ENCODE data around the gene SFMBT2.

Gene SFMBT2

DNA sequence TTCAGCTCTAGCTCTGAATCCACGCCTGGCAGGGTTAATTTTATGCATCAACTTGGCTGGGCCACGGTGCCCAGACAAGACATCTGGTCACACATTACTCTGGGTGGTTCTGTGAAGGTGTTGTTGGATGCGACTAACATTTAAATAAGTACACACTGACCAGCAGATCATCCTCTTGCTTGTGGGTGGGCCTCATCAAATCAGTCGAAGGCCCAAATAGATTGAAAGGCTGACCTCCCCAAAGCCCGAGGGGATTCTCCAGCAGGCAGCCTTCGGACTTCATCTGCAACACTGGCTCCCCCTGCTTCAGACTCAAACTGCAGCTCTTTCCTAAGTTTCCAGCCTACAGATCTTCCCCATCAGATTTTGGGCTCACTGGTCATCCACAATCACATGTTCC lies 53.6 kb downstream of the SFMBT2 start:
- CTCF ChIA-PET: no interaction called here
- Mint-ChIP-seq H3K4me3 (no peak overlapping the region), H3K36me3 (peaks cover 51% of the 10 kb centered on the region), H3K27ac (no peak overlapping the region), H3K4me1 (no peaks in the 10 kb centered on the region), H3K9me3 (peaks cover 15% of the 10 kb centered on the region), H3K27me3 (no peaks in the 10 kb centered on the region)
- no peak for DNase-seq

DNA sequence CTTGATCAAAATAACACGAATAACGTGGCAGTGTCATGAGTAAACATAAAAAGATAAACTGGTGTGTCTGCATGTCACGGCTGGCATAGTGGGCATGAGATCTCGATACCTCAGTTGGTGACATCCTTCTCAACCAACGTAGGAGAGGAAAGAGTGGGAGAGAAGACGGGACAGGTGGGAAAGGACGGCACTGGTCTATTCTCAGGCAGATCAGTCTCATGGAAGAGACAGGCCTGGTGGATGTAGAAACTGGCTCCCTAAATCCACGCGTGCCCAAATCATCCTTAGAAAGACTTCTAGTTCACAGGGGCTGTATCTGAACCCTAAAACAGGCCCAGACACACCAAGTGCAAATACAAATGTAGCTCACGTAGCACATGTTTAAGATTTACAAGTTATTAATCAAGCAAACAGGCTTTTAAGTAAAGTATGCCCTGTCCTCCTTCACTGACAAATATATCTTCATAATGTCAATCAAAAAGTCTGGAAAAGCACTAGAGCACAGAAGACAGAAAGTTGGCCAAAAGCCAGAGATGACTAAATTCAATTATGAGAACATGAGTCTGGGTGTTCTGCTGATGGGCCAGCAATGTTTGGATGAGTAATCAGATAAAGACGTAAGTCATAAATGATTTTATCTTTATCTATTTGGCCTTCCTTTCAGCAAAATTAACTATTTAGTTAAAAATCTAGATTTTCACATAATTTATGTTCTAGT lies 56.3 kb downstream of the SFMBT2 start:
- peaks cover 55% of the 10 kb centered on the region for H3K36me3 Mint-ChIP-seq
- CTCF ChIA-PET: no interaction called here
- H3K4me1 Mint-ChIP-seq: no peaks in the 10 kb centered on the region
- H3K27me3 Mint-ChIP-seq: no peaks in the 10 kb centered on the region
- no peak overlapping the region for H3K4me3 Mint-ChIP-seq
- no peak for DNase-seq
- H3K27ac Mint-ChIP-seq: no peak overlapping the region
- peaks cover 9% of the 10 kb centered on the region for H3K9me3 Mint-ChIP-seq

DNA sequence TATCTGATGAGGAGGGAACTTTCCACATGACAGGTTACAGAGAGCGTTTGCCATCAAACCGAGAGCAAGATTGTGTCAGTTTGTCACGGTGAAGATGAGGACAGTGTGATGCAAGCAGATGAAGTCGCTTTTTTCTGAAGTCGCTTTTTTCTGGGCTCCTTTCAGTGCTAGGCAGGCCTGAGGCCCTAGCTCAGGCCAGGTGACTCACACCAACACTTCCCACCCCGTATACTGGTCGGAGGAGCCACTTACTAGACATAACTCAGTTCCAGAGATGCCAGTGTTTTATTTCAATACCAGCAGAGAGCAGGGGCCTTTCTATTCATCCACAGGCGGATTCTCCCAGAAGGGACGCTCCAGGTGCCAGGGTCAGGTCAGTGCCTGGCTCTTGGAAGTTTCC lies 58.9 kb downstream of the SFMBT2 start:
- no peak overlapping the region for H3K4me3 Mint-ChIP-seq
- no peak overlapping the region for H3K27ac Mint-ChIP-seq
- CTCF ChIA-PET: no interaction called here
- peaks cover 2% of the 10 kb centered on the region for H3K9me3 Mint-ChIP-seq
- no peaks in the 10 kb centered on the region for H3K27me3 Mint-ChIP-seq
- peaks cover 47% of the 10 kb centered on the region for H3K36me3 Mint-ChIP-seq
- H3K4me1 Mint-ChIP-seq: no peaks in the 10 kb centered on the region
- DNase-seq: no peak

DNA sequence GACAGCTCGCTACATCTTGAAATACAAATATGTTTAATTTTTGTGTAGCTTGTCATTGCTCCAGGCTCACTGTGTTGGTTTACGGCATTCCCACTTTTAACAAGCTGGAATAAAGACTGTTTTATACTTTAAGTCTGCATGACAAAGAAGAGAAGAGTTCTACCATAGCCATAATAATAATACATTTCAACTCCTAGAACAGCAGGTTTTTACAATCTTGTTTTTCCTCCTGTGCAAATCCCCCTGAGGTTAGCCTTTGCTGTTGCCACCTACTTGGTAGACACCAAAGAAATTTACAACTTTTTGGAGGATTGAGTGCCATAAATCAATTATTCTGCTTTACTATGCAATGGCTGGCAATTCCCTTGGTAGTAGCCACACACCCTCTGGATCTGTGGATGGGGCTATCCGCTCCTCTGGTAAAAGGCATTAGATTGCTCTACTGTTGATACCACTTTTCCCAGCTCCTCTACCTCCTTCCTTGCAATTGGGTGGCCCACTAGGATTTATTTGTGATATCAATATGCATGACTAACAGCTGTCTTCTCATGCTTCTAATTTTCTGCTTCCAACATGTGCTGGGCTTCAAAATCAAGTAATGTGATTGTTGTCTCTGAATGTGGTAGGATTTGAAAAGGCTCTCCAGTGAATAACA lies 60.2 kb downstream of the SFMBT2 start:
- CTCF ChIA-PET: no interaction called here
- no peak overlapping the region for H3K27ac Mint-ChIP-seq
- peaks cover 50% of the 10 kb centered on the region for H3K36me3 Mint-ChIP-seq
- peaks cover 2% of the 10 kb centered on the region for H3K9me3 Mint-ChIP-seq
- no peaks in the 10 kb centered on the region for H3K4me1 Mint-ChIP-seq
- H3K4me3 Mint-ChIP-seq: no peak overlapping the region
- H3K27me3 Mint-ChIP-seq: no peaks in the 10 kb centered on the region
- DNase-seq: no peak

DNA sequence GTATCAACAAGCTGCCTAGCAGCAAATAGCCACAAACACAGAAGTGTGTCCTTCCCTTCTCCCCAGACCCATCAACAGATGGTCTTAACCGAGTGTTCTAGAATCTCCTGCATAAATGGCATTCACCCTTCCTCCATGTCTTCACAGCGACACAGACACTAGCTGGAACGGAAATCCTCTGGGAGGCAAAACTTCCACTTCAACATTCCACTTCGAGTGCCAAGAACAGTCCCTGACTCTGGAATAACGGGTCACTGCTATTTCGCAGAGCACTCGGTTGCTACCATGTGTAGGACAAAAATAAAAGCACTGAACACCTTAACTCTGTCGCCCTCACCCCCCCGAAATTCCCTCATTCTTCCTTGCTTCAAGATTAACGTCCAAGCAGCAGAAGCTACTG lies 65.1 kb downstream of the SFMBT2 start:
- Mint-ChIP-seq H3K9me3 (peaks cover 5% of the 10 kb centered on the region), H3K4me3 (no peak overlapping the region), H3K27ac (no peak overlapping the region), H3K27me3 (no peaks in the 10 kb centered on the region), H3K36me3 (peaks cover 53% of the 10 kb centered on the region), H3K4me1 (no peaks in the 10 kb centered on the region)
- CTCF ChIA-PET: no interaction called here
- DNase-seq: no peak

DNA sequence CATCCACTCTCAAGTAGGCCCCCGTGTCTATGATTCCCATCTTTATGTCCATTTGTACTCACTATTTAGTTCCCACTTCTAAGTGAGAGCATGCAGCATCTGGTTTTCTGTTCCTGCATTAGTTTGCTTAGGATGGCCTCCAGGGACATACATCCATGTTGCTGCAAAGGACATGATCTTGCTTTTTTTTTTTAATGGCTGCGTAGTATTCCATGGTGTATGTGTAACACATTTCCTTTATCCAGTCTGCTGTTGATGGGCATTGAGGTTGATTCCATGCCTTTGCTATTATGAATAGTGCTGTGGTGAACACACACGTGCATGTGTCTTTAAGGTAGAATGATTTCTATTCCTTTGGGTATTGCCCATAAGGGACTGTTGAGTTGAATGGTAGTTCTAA lies 67.8 kb downstream of the SFMBT2 start:
- H3K4me3 Mint-ChIP-seq: no peak overlapping the region
- peaks cover 3% of the 10 kb centered on the region for H3K9me3 Mint-ChIP-seq
- H3K36me3 Mint-ChIP-seq: peaks cover 52% of the 10 kb centered on the region
- no peak for DNase-seq
- CTCF ChIA-PET: no interaction called here
- H3K27me3 Mint-ChIP-seq: no peaks in the 10 kb centered on the region
- H3K27ac Mint-ChIP-seq: no peak overlapping the region
- H3K4me1 Mint-ChIP-seq: peaks cover 6% of the 10 kb centered on the region

DNA sequence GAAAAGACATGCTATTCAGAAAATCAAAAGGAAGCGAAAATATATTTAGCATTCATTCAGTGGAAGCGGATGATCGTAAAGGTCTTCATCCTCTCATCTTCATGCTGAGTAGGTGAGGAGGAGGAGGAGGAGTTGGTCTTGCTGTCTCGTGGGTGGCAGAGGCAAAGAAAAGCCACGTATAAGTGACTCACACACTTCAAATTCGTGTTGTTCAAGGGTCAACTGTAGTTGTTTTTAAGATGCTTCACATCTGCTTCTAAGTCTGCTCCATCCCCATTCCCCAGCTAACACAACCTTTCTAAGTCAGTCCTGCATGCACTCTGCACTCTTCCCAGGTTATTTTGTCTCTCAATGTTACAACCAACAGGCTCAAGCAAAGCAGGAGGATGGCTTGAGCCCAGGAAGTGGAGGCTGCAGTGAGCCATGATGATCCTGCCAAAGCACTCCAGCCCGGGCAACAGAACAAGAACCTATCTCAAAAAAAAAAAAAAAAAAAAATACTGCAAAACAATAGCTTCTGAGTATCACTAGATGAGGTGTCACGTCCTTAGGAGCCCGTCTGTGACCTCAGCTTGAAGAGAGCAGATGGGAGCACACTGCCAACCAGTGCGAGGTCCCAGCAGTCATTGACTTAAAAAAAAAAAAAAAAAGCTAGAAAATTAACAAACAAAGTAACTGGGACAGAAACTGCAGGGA lies 70.5 kb downstream of the SFMBT2 start:
- Mint-ChIP-seq H3K4me3 (no peak overlapping the region), H3K36me3 (peaks cover 55% of the 10 kb centered on the region), H3K27me3 (no peaks in the 10 kb centered on the region), H3K9me3 (peaks cover 1% of the 10 kb centered on the region), H3K4me1 (peaks cover 19% of the 10 kb centered on the region), H3K27ac (no peak overlapping the region)
- DNase-seq: no peak
- CTCF ChIA-PET: interaction anchor here (0.9 to 1.5 kb wide), 2 partner anchors 26 to 43 kb away, joined by 3 read pairs; no protein-coding TSS in a partner anchor

DNA sequence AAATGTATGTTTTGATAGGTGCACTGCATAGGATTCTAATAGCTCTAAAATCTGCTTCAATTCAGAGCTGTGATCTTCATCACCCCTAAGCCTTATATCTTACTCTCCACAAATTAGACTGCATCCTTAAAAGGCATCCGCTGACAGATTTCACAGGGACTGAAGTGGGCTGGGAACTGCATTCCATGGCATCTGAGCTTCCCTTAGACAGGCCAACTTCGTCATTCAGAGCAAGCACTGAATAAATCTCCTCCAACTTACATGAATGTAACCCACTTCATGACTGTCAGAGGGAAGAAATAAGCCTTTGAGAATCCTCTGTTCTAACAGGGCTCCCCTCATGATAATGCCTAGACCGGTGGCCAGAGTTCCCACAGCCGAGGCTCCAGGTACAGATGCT lies 71.3 kb downstream of the SFMBT2 start:
- Mint-ChIP-seq H3K4me3 (no peak overlapping the region), H3K27me3 (no peaks in the 10 kb centered on the region), H3K36me3 (peaks cover 58% of the 10 kb centered on the region)

DNA sequence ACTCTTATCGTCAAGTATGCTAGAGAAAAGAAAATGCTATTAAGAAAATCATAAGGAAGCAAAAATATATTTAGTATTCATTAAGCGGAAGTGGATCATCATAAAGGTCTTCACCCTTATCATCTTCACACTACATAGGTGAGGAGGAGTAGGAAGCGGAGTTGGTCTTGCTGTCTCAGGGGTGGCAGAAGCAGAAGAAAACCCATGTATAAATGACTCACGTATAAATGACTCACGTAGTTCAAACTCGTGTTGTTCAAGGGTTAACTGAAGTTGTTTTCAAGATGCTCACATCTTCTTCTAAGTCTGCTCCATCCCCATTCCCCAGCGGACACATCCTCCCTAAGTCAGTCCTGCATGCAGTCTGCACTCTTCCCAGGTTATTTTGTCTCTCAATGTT lies 72.4 kb downstream of the SFMBT2 start:
- no peak overlapping the region for H3K4me3 Mint-ChIP-seq
- H3K4me1 Mint-ChIP-seq: peaks cover 19% of the 10 kb centered on the region
- H3K27ac Mint-ChIP-seq: peak overlapping the region; percentile 24
- peaks cover 1% of the 10 kb centered on the region for H3K9me3 Mint-ChIP-seq
- CTCF ChIA-PET: no interaction called here
- DNase-seq: no peak
- H3K27me3 Mint-ChIP-seq: no peaks in the 10 kb centered on the region
- peaks cover 62% of the 10 kb centered on the region for H3K36me3 Mint-ChIP-seq

More for the DNA sequence above, 71.3 kb downstream of the SFMBT2 start:
- no peak overlapping the region for H3K27ac Mint-ChIP-seq
- peaks cover 1% of the 10 kb centered on the region for H3K9me3 Mint-ChIP-seq
- CTCF ChIA-PET: interaction anchor here (0.9 to 1.5 kb wide), 2 partner anchors 27 to 42 kb away, joined by 3 read pairs; no protein-coding TSS in a partner anchor
- H3K4me1 Mint-ChIP-seq: peaks cover 19% of the 10 kb centered on the region
- DNase-seq: no peak

DNA sequence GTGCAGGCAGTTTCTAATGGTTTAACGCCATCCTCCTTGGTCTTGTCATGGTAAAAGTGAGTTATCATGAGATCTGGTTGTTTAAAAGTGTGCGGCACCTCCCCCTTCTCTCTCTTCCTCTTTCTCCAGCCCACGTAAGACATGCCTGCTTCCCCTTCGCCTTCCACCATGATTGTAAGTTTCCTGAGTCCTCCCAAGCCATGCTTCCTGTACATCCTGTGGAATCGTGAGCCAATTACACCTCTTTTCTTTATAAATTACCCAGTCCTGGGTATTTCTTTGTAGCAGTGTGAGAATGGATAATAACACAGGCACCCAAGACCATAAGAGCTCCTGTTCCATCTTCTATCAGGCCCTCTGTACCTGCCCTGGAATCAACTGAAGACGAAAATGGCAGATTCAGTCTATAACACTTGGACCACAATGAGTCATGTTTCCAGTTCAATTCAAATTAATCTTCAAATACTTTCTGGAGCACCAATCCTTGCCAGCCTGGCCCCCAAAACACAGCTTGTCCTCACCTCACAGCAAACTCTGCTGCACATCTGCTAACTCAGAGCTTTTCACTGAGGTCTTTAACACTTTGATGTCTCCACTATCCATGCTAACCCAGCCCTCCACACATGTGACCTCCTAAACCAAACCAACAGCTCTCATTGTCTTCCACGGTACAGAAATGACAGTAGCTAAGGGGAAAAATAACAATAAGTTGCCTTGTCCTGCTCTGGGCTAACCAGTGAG lies 73.2 kb downstream of the SFMBT2 start:
- Mint-ChIP-seq H3K36me3 (peaks cover 57% of the 10 kb centered on the region), H3K4me3 (no peak overlapping the region), H3K9me3 (peaks cover 1% of the 10 kb centered on the region), H3K4me1 (peaks cover 19% of the 10 kb centered on the region), H3K27me3 (no peaks in the 10 kb centered on the region), H3K27ac (peak overlapping the region; percentile 12)
- DNase-seq: no peak
- CTCF ChIA-PET: no interaction called here

DNA sequence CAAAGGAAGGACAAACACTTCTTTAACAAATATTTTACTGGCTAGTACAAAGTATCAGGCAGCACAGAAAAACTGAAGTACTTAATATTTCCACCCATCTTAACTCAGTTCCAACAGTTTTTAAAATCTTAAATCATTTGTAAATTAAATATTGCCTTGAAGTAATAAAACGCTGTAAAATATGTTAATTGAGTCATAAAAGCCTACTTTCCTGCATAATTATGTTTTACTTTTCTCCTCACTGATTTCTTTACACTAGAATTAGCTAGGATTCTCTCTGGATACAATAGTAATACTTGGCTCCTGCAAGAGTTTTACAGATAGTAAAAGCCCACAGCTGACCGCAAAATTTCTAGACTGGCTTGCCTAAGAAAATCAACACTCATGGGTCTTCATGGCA lies 74.9 kb downstream of the SFMBT2 start:
- no peak for DNase-seq
- Mint-ChIP-seq H3K4me1 (peaks cover 19% of the 10 kb centered on the region), H3K36me3 (peaks cover 63% of the 10 kb centered on the region), H3K9me3 (peaks cover 4% of the 10 kb centered on the region), H3K27me3 (no peaks in the 10 kb centered on the region), H3K4me3 (no peak overlapping the region), H3K27ac (no peak overlapping the region)
- CTCF ChIA-PET: no interaction called here

DNA sequence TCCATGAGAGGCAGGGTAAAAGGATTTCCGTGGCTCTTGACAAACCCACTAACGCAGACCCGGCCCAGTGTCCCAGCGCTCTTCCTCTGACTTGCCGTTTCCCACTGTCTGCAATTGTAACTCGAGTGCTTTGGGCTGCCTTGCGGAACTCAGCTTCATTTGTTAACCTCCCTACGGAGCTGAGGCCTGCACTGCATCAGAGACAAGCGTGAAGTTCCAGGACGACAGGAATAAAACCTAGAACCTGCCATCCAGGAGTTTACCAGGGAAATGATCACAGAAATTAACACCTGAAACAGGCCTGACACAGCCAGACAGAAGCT lies 76.2 kb downstream of the SFMBT2 start:
- Mint-ChIP-seq H3K4me1 (peaks cover 16% of the 10 kb centered on the region), H3K27ac (no peak overlapping the region), H3K36me3 (peaks cover 64% of the 10 kb centered on the region), H3K9me3 (peaks cover 11% of the 10 kb centered on the region), H3K4me3 (no peak overlapping the region), H3K27me3 (no peaks in the 10 kb centered on the region)
- no peak for DNase-seq
- CTCF ChIA-PET: no interaction called here

DNA sequence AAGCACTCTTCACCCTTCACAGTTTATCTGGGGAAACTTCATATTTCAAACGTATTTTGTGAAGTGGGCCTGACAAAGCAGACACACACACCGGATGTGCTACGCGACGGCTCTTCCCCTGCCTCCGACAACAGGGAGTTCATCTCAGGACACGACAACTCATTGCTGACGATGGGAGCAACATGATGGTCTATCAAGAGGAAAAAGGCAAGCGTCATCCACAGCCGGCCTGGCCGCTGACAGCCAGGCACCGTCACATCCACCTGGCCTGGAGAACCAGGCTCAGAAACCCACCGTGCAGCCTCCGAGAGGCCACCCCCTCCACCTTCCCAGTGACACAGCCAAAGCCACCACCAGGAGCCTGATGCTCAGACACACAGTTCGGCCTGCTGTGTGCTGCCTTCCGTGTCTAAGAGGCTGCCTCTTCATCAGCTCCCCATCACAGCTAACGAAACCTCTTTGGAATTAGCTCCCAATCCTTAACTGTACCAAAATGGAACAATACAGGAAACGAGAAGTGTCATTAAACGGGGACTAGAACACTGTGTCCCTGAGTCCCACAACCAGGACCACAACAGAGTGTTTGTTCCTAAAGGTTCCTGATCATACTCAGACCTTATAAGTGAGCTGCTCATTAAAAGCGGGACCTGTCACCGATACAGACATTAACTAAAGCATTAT lies 76.7 kb downstream of the SFMBT2 start:
- no peak for DNase-seq
- no peaks in the 10 kb centered on the region for H3K27me3 Mint-ChIP-seq
- H3K4me1 Mint-ChIP-seq: peaks cover 16% of the 10 kb centered on the region
- H3K9me3 Mint-ChIP-seq: peaks cover 15% of the 10 kb centered on the region
- CTCF ChIA-PET: no interaction called here
- H3K4me3 Mint-ChIP-seq: no peak overlapping the region
- peaks cover 65% of the 10 kb centered on the region for H3K36me3 Mint-ChIP-seq
- H3K27ac Mint-ChIP-seq: no peak overlapping the region

DNA sequence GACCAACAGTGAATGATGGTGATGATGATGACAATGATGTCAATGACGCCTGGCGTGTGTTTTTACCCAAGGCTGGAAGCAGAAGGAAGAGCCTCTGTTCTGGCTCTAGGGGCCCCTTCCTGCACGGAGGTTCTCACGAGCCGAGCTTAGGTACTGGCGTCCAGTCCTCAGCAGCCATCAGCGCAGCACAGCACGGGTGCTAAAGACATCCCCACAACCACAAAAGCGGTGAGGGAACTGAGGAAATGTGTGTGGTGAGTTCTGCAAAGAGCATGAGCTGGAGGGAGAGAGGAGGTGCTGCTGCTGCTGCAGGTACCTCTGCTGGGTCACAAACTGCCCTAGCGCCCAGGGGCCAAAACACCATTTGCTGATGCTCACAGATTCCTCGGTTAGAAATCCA lies 81.6 kb downstream of the SFMBT2 start:
- H3K9me3 Mint-ChIP-seq: peaks cover 40% of the 10 kb centered on the region
- no peaks in the 10 kb centered on the region for H3K27me3 Mint-ChIP-seq
- no peaks in the 10 kb centered on the region for H3K4me1 Mint-ChIP-seq
- DNase-seq: no peak
- CTCF ChIA-PET: no interaction called here
- no peak overlapping the region for H3K4me3 Mint-ChIP-seq
- H3K27ac Mint-ChIP-seq: no peak overlapping the region
- H3K36me3 Mint-ChIP-seq: peaks cover 73% of the 10 kb centered on the region
